RWPE1 (cell line): ENCODE measurements around the gene HSPB9.

Experiments
- CTCF ChIA-PET: fragments of 350-600 bp; sonication (Branson Sonifier 250); formaldehyde crosslinking; extraction: SDS; loops from one replicate; lab custom pipeline; 2021; lab: Yijun Ruan, JAX
- POLR2A ChIA-PET: fragments of 400-600 bp; formaldehyde crosslinking; extraction: SDS; loops from one replicate; lab custom pipeline; 2020; ENCODE audit warnings: antibody characterized with exemption; ENCODE audit not compliant: low non-redundant PET; lab: Yijun Ruan, JAX
- DNase-seq: peaks from one replicate; pipeline ENCODE4 v3.0.0; 2012; ENCODE audit warnings: low spot score
- H3K27ac ChIP-seq: fragments of 450-650 bp; 2 replicates; pipeline ENCODE4 v1.5.1; 2017
- CTCF ChIP-seq: fragments of 450-650 bp; conservative IDR thresholded peaks from 2 replicates; pipeline ENCODE4 v1.5.1; 2017; ENCODE audit warnings: low read depth, mild to moderate bottlenecking

The HSPB9 gene

GRCh38 chr17:42166196-42166763 lies 43.7 kb downstream of the HSPB9 start:
- no peak for TF ChIP-seq CTCF
- CTCF ChIA-PET, result interaction anchor here (0.6 kb wide), 1 partner anchor 20 kb away, joined by 3 read pairs; no protein-coding TSS in a partner anchor
- no peak for DNase-seq
- POLR2A ChIA-PET, result no interaction called here
- no peak overlapping the region for H3K27ac ChIP-seq

GRCh38 chr17:42167807-42168206 lies 45.2 kb downstream of the HSPB9 start:
- ChIA-PET CTCF (interaction anchor here (0.7 kb wide), 2 partner anchors 14 to 206 kb away, joined by 3 to 4 read pairs; no protein-coding TSS in a partner anchor), POLR2A (no interaction called here)
- TF ChIP-seq CTCF, result no peak
- H3K27ac ChIP-seq, result no peak overlapping the region
- DNase-seq, result no peak

- TF ChIP-seq CTCF, result no peak
- no peak overlapping the region for H3K27ac ChIP-seq
- ChIA-PET POLR2A (no interaction called here), CTCF (no interaction called here)
- DNase-seq, result no peak
Observed at GRCh38 chr17:42169351-42169750, 46.7 kb downstream of the HSPB9 start.

- DNase-seq, result peak; percentile 54
- H3K27ac ChIP-seq, result no peak overlapping the region
- CTCF ChIA-PET, result interaction anchor here (0.6 to 0.7 kb wide), 3 partner anchors 95 to 1283 kb away, joined by 3 to 7 read pairs (median 3); no protein-coding TSS in a partner anchor
- no peak for TF ChIP-seq CTCF
- POLR2A ChIA-PET, result interaction anchor here (0.7 to 0.8 kb wide), 2 partner anchors 10 to 51 kb away, joined by 3 to 12 read pairs; no protein-coding TSS in a partner anchor
Observed at GRCh38 chr17:42171831-42172230, 49.2 kb downstream of the HSPB9 start.
